NT2/D1 (cell line): Measurements from ENCODE around the gene MAN2A2.

Experiments
- SUZ12 ChIP-seq: IDR thresholded peaks from 2 replicates; pipeline ENCODE4 v1.6.1; 2011; ENCODE audit not compliant: insufficient read length, insufficient read depth; ENCODE audit errors: extremely low read depth
- YY1 ChIP-seq: IDR thresholded peaks from 2 replicates; pipeline ENCODE4 v1.6.1; 2011; ENCODE audit not compliant: insufficient read length, insufficient read depth
- ZNF274 ChIP-seq: IDR thresholded peaks from 2 replicates; pipeline ENCODE4 v1.6.1; 2011; ENCODE audit warnings: mild to moderate bottlenecking, low read depth, low read length

GRCh38 chr15:90885432-90886290 is 17.4 kb upstream of the MAN2A2 start:
- TF ChIP-seq YY1: no peak
- no peak for TF ChIP-seq ZNF274
- no peak for TF ChIP-seq SUZ12
